MV-4-11 (cell line): Measurements from ENCODE around the gene PEX3.
"Not testable (repeated sequence)": the region's sequence is repeated elsewhere in the genome, so short reads cannot be mapped to it uniquely, and the experiment has no call there.

Experiments used
- DNase-seq: peaks from one replicate; lab custom pipeline; 2025; lab: John Stamatoyannopoulos, UW

Gene PEX3

DNA sequence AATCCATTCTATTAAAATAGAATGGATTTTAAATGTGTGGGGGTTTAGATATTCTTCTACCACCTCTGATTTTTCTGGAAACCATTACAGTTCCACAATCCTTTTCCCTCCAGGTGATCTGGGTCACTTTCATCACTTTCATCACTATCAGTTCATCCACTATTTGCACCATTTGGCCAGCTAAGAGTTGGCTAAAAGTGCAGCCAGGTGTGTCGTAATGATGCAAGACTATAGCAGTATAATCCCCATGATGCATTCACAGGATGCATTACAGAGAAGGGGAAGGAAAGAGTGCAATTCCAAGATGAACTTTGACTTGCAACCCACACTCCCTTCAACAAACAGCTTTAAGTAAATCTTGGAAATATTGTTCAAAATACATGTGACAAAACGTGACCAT, 56.0 kb downstream of the PEX3 start:
- DNase-seq, result no peak

DNA sequence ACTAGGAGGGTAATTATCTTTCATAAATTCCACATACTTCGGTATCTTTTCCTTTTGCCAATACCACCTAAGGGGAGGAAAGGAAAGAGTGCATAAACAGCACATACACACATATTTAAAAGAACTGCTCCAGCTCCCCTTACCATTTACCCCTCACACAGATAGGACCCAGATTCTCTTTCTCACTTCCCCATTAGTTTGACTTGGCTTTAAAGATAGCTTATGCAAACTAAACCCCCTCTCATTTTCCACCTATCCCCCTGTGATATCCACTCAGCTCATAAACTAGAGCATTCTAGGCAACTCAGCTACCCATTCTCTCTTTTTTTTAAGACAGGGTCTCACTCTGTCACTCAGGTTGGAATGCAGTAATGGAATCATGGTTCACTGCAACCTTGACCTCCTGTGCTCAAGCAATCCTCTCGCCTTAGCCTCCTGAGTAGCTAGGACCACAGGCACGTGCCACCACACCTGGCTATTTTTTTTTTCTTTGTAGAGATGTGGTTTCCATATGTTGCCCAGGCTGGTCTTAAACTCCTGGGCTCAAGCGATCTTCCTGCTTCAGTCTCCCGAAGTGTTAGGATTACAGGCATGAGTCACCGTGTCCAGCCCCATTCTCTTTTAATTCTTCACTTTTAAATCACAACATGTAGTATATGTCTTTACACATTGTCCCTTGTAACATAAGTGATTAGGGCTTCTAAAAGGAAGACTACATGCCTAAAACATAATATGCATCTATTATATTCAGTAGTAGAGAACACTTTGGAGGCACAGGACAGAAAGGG, 56.9 kb downstream of the PEX3 start:
- no peak for DNase-seq

DNA sequence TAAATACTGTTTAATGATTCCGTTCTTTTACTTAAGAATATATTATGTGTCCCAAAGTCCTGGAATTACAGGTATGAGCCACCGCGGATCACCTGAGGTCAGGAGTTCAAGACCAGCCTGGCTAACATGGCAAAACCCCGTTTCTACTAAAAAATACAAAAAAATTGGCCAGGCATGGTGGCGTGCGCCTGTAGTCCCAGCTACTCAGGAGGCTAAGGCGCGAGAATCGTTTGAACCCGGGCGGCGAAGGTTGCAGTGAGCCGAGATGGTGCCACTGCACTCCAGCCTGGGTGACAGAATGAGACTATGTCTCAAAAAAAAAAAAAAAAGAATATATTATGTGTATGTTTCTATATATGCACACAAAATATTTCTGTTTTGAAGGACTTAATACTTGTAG, 59.7 kb downstream of the PEX3 start:
- not testable (repeated sequence) for DNase-seq

DNA sequence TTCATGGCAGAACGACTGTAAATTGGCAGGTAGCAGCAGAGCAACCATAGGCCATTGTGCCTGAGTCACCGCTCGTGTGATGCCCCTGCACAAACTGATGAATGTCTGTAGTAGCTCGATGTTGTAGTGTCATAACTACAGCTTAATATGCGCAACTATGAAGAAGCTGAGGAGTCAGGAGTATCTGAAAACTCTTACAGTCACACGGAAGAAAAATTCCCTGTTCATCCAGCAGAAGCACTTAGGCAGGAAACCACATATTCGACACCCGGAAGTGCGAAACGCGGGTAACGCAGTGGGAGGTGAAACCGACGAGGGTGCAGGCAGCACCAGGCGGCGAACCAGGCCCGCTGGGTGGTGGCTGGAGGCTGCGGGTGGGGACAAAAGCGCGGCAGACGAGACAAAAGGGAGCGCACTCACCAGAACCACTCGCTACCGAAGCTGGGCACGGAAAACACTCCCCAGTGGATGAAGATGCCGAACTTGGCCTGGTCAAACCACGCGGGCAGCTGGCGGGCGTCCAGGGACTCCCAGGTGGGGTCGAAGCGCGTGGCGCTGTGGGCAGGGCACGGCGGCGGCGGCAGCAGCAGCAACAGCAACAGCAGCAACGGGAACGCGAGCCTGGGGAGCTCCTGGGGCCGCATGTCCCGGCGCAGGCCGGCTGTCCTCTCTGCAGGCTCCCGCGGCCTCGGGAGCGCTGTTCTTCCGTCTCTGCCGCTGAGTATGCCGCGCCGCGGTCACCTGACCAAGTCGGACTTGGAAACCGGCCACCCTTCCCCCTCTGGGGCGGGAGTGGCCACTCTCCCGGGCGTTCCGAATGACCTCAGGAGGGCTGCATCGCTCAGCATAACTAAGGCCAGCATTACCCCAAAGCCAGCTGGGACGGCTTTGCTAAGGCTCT, 60.6 kb downstream of the PEX3 start, which contains the start of gene FUCA2:
Gene FUCA2 (minus strand): TSS at position 730 of the 901 bp plus-strand sequence. CDS start 86 bp downstream, at position 644.
- peak; percentile 76 for DNase-seq

- DNase-seq, result peak; percentile 38
Measured at GRCh38 chr6:143513410-143513809, 62.8 kb downstream of the PEX3 start.

DNA sequence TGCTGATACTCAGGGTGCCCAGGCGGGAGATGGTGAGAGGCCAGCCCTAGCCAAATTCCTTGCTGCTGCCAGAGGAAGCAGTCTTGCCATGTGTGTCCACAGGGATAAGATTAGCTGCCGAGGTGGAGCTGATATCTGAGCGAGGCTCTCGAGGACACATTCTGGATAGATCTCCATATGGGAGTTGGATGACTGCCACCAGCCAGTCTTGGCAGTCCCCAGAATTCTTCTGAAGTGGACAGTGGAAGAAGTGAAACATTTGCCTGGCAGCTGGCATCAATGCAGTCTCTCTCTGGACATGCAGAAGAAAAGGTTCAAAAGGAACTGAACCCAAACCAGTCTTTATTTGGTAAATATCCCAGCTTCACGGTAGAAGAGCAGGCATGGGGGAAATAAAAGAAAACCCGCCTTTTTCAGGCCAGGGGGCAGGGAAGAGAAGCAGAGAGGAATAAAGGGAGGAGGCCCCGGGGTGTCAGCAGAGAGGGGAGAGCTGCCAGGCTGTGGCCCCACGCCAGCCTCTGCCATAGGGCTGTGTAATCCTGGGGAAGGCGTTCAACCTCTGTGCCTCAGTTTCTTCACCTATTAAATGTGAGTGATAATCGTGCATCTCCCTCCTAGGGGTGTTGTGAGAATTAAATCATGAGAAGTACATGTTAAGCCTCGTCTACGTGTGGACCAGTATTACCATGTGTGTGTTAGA, 64.6 kb downstream of the PEX3 start:
- DNase-seq, result no peak

DNA sequence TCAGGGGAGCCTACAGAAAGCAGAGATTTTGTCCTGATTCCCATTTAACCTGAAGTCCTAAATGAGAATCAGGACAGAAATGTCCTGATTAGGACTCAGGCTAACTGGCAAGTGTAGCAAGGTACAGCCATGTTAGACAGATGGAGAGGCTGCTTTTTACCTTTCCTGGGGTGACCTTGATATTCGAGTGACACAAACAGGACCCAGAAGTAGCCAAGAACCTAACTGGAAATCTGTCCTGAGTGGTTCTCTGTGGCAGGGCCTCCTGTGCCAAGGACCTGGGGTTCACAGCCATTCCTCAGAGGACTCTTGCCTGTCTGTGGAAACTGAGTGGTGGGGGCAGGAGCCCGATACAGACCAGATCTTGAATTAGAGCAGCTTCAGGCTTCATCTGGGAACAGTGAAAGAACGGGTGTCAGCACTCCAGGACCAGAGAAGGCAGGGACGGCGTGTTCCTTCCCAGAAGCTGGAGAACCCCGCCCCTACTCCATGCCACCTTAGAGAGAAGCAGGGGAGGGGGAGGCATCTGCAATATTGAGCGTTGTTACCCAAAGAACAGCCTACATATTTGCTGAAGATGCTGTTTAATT, 65.3 kb downstream of the PEX3 start:
- DNase-seq, result no peak

- DNase-seq, result peak; percentile 68
Measured at GRCh38 chr6:143516690-143517446, 66.3 kb downstream of the PEX3 start.

DNA sequence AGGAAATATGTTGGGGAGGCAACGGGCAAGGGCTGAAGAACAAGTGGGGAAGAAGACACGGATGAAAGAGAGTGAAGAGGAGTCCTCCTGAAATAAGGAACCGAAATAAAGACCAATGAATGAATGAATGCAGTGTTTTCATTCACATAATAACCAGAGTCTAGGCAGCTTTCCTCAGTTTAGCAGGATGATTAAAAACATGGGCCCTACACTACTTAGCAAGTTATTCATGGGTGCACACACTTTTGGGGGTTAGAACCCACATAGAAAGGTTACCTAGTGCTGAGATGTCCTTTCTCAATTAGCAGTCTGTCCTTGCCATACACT, 66.8 kb downstream of the PEX3 start:
- DNase-seq, result no peak

- DNase-seq, result no peak
Measured at GRCh38 chr6:143522039-143522600, 71.5 kb downstream of the PEX3 start.

- peak; percentile 80 for DNase-seq
Measured at GRCh38 chr6:143525356-143525755, 74.8 kb downstream of the PEX3 start.

DNA sequence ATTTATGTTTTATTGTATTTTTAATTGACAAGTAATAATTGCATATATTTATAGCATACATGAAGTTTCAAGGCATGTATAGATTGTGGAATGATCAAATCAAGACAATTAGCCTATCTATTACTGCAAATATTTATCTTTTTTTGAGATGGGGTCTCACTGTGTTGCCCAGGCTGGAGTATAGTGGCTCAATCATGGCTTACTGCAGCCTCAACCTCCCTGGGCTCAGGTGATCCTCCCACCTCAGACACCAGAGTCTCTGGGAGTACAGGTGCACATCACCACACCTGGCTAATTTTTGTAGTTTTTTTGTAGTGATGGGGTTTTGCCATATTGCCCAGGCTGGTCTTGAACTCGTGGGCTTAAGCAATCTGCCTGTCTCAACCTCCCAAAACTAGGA, 77.1 kb downstream of the PEX3 start:
- no peak for DNase-seq

GRCh38 chr6:143528164-143528811, 77.7 kb downstream of the PEX3 start:
- peak; percentile 75 for DNase-seq

GRCh38 chr6:143529095-143529494, 78.5 kb downstream of the PEX3 start:
- no peak for DNase-seq

GRCh38 chr6:143531720-143532499, 81.3 kb downstream of the PEX3 start:
- no peak for DNase-seq

- DNase-seq, result no peak
Measured at GRCh38 chr6:143535189-143535614, 84.6 kb downstream of the PEX3 start.

GRCh38 chr6:143536461-143536865, 85.9 kb downstream of the PEX3 start:
- DNase-seq, result peak; percentile 22

- DNase-seq, result peak; percentile 82
Measured at GRCh38 chr6:143536866-143537691, 86.5 kb downstream of the PEX3 start.

DNA sequence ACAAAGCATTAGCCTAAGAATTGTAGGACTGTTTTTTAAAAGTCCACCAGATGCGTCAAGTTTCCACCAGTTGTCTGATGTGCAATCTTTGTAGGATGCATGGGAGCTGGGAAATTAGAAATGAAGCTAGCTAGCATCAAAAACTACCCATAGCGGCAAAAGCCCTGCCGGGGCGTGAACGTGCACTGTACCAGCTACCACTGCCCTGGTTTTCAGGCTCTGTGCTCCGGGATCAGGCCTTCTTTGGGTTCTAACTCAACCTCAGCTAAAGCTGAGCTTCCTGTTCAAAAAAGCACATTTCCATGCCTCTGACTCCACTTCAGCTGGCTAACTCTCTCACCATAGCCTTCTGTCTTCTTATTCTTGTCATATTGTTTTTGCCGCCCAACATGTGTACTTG, 87.8 kb downstream of the PEX3 start:
- no peak for DNase-seq
